GM21367 (cell line): ENCODE measurements around the gene RNF115.

Source experiments
- ATAC-seq: cut with Tn5 transposase; IDR thresholded peaks from one replicate; pipeline ENCODE4 v1.9.1; 2021; ENCODE audit not compliant: unreplicated experiment

The RNF115 gene

DNA sequence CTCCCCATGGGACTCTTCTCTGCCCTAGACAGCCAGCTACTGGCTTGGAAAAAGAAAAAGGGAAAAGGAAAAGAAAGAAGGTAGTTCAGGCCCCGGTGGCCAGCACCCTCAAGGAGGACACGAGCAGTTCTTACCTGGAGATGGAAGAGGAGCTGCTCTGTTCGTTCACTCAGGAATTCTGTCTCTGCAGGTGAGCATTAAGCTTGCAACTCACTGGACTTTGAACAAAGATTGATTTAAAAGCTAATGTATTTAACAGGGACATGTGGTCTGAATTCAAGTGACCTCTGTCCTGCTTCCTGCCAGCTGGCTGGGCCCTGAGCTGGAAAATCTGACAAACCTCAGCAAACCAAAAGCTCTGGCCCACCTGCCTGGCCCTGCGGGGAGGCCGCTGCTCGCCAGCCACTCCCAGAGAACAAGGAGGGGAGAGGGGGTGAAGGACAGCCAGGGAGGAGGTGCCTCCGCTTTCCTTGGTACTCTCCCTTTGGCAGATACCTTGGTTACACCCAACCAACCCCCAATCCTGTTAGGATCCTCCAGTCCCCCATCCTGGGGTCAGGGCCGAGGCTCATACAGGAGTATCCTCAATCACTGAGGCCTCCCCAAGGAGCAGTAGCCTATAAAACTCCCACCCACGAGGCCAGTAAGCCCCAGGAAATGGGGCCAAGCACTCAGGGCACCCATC is 116.6 kb downstream of the RNF115 start, which contains the start of gene PDZK1:
TSS of gene PDZK1 (minus strand) at position 186 of the 685 bp plus-strand sequence. CDS start 19,347 bp downstream, outside the sequence.
- ATAC-seq, result no peak

GRCh38 chr1:145706086-145706664 is 117.7 kb downstream of the RNF115 start:
- no peak for ATAC-seq

DNA sequence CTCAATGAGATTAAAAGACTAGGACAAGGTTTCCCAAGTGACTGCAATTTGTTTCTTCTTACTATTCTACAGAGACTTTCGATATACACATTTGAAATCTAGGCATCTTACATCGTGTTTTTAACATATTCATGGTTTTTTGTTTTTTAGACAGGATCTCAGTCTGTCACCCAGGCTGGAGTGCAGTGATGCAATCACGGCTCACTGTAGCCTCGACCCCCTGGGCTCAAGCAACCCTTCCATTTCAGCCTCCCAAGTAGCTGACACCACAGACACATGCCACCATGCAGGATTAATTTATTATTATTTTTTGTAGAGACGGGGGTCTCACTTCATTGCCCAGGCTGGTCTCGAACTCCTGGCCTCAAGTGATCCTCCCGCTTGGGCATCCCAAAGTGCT is 118.3 kb downstream of the RNF115 start:
- no peak for ATAC-seq

DNA sequence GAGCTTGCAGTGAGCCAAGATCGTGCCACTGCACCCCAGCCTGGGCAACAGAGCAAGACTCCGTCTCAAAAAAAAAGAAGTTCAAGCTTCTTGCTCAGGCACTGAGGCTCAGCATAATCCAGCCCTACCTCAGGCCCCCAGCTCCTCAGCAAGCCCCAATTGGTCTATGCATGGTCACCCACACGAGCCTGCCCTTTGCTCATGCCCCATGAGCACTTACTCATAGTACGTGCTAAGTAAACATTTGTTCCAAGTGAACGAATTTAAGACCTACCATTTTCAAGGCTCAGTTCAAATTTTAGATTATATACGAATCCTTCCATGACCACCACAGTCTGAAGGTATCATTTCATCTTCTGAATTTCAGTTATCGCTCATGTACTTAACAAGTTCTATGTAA is 121.1 kb downstream of the RNF115 start:
- ATAC-seq, result no peak

GRCh38 chr1:145702052-145702451 is 121.8 kb downstream of the RNF115 start:
- ATAC-seq, result no peak

GRCh38 chr1:145701306-145701862 is 122.5 kb downstream of the RNF115 start:
- no peak for ATAC-seq

DNA sequence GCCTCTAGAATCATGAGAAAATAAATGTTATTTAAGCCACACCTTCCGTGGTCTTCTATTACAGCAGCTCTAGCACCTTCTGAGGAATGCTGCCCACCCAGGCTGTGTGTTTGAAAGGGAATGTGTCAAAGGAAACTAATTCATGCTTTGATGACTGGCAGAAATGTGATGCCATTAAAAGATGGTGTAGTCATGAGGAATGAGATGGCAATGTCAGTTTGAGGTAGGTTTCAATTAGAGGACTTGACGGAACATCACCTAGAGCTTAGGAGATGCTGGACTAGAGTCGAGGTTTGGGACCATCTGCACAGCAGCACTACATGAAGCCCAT is 127.3 kb downstream of the RNF115 start:
- ATAC-seq, result no peak

DNA sequence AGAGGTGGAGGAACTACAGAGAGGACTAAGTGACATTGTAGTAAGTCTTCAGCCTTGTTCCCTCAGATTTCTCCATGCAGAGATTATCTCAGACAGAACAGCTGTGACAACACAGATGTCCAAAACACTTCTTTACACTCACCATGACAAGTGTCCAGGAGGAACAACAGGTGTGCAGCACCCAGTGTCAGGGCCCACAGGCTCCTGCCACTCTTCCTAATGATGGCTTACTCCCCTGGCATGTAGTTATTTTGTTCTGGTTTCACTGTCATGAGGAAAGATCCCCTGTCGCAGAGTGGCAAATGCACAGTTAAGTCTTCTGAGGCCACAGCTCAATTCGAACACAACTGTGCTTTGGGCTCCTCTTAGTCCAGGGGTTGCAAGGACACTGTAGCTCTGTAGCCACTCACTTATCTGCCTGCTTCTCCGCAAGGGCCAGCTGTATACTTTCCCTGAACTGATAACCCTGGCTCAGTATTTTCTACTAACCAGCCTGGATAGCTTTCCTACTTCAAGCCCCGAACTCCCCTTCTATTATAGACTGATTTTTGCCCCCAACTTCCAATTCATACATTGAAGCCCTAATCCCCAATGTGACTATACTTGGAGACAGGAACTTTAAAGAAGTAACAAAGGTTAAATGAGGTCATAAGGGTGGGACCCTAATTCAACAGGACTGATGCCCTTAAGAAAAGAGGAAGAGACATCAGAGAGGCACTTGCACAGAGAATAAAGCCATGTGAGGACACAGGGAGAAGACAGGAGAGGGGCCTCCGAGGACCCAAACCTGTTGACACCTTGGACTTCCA is 127.9 kb downstream of the RNF115 start:
- ATAC-seq, result no peak

- no peak for ATAC-seq
Measured at GRCh38 chr1:145692785-145693443, 131.0 kb downstream of the RNF115 start.

- peak; percentile 80 for ATAC-seq
Measured at GRCh38 chr1:145690587-145691558, 133.0 kb downstream of the RNF115 start.

GRCh38 chr1:145689922-145690321 is 134.0 kb downstream of the RNF115 start:
- ATAC-seq, result no peak

- no peak for ATAC-seq
Measured at GRCh38 chr1:145688924-145689323, 135.0 kb downstream of the RNF115 start.
